ENCODE data around the gene PSMC3IP.

The PSMC3IP gene

DNA sequence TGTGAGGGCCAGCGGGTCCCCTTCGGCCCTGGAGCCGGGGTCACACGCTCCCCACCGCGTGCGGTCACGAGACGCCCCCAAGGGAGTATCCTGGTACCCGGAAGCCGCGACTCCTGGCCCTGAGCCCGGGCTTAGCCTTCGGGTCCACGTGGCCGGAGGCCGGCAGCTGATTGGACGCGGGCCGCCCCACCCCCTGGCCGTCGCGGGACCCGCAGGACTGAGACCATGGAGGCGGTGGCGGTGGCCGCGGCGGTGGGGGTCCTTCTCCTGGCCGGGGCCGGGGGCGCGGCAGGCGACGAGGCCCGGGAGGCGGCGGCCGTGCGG, 41.5 kb downstream of the PSMC3IP start, which contains the start of gene NAGLU (continued):
- TF ChIP-seq ZNF626 (tag by site-specific recombination; IDR thresholded peaks at IDR 0.05): no peak
- TF ChIP-seq KLF8 (tag by site-specific recombination; IDR thresholded peaks at IDR 0.05): peak; percentile 67; the same call in 1 of the 2 replicates
- no peak for TF ChIP-seq ZNF555 (tag by site-specific recombination; conservative IDR thresholded peaks at IDR 0.05)
- peak; percentile 89; the same call in 1 of the 2 replicates for TF ChIP-seq ZNF24 (tag by site-specific recombination; IDR thresholded peaks at IDR 0.05)
- no peak for TF ChIP-seq ZNF426 (tag by site-specific recombination; IDR thresholded peaks at IDR 0.05)
- TF ChIP-seq, protein P1, sequence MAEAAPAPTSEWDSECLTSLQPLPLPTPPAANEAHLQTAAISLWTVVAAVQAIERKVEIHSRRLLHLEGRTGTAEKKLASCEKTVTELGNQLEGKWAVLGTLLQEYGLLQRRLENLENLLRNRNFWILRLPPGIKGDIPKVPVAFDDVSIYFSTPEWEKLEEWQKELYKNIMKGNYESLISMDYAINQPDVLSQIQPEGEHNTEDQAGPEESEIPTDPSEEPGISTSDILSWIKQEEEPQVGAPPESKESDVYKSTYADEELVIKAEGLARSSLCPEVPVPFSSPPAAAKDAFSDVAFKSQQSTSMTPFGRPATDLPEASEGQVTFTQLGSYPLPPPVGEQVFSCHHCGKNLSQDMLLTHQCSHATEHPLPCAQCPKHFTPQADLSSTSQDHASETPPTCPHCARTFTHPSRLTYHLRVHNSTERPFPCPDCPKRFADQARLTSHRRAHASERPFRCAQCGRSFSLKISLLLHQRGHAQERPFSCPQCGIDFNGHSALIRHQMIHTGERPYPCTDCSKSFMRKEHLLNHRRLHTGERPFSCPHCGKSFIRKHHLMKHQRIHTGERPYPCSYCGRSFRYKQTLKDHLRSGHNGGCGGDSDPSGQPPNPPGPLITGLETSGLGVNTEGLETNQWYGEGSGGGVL (tag by site-specific recombination; IDR thresholded peaks at IDR 0.05): no peak; the same call in 1 of the 2 replicates
- TF ChIP-seq ZNF521 (tag by site-specific recombination; IDR thresholded peaks at IDR 0.05): no peak
- TF ChIP-seq ZBTB8A (tag by site-specific recombination; IDR thresholded peaks at IDR 0.05): no peak
- TF ChIP-seq ZNF211 (tag by site-specific recombination; IDR thresholded peaks at IDR 0.05; ENCODE audit: low read depth): no peak
- TF ChIP-seq EGR2 (tag by site-specific recombination; IDR thresholded peaks at IDR 0.05; ENCODE audit: low read depth): no peak
- TF ChIP-seq, protein P2, sequence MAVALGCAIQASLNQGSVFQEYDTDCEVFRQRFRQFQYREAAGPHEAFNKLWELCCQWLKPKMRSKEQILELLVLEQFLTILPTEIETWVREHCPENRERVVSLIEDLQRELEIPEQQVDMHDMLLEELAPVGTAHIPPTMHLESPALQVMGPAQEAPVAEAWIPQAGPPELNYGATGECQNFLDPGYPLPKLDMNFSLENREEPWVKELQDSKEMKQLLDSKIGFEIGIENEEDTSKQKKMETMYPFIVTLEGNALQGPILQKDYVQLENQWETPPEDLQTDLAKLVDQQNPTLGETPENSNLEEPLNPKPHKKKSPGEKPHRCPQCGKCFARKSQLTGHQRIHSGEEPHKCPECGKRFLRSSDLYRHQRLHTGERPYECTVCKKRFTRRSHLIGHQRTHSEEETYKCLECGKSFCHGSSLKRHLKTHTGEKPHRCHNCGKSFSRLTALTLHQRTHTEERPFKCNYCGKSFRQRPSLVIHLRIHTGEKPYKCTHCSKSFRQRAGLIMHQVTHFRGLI (tag by site-specific recombination; IDR thresholded peaks at IDR 0.05): no peak
- no peak for TF ChIP-seq TCF7L2 (IDR thresholded peaks at IDR 0.05; ENCODE audit: borderline replicate concordance, low read depth, low read length)
- TF ChIP-seq ZSCAN16 (tag by site-specific recombination; IDR thresholded peaks at IDR 0.05): no peak
- no peak for TF ChIP-seq ZNF223 (tag by site-specific recombination; IDR thresholded peaks at IDR 0.05)
- TF ChIP-seq, protein P3, sequence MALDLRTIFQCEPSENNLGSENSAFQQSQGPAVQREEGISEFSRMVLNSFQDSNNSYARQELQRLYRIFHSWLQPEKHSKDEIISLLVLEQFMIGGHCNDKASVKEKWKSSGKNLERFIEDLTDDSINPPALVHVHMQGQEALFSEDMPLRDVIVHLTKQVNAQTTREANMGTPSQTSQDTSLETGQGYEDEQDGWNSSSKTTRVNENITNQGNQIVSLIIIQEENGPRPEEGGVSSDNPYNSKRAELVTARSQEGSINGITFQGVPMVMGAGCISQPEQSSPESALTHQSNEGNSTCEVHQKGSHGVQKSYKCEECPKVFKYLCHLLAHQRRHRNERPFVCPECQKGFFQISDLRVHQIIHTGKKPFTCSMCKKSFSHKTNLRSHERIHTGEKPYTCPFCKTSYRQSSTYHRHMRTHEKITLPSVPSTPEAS (tag by site-specific recombination; IDR thresholded peaks at IDR 0.05): no peak
- TF ChIP-seq, protein P4, sequence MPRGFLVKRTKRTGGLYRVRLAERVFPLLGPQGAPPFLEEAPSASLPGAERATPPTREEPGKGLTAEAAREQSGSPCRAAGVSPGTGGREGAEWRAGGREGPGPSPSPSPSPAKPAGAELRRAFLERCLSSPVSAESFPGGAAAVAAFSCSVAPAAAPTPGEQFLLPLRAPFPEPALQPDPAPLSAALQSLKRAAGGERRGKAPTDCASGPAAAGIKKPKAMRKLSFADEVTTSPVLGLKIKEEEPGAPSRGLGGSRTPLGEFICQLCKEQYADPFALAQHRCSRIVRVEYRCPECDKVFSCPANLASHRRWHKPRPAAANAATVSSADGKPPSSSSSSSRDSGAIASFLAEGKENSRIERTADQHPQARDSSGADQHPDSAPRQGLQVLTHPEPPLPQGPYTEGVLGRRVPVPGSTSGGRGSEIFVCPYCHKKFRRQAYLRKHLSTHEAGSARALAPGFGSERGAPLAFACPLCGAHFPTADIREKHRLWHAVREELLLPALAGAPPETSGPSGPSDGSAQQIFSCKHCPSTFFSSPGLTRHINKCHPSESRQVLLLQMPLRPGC (tag by site-specific recombination; IDR thresholded peaks at IDR 0.05): peak; percentile 82
- peak; percentile 97 for TF ChIP-seq GLIS2 (tag by site-specific recombination; IDR thresholded peaks at IDR 0.05)
- TF ChIP-seq ZNF121 (tag by site-specific recombination; IDR thresholded peaks at IDR 0.05): no peak
- TF ChIP-seq, protein P5, sequence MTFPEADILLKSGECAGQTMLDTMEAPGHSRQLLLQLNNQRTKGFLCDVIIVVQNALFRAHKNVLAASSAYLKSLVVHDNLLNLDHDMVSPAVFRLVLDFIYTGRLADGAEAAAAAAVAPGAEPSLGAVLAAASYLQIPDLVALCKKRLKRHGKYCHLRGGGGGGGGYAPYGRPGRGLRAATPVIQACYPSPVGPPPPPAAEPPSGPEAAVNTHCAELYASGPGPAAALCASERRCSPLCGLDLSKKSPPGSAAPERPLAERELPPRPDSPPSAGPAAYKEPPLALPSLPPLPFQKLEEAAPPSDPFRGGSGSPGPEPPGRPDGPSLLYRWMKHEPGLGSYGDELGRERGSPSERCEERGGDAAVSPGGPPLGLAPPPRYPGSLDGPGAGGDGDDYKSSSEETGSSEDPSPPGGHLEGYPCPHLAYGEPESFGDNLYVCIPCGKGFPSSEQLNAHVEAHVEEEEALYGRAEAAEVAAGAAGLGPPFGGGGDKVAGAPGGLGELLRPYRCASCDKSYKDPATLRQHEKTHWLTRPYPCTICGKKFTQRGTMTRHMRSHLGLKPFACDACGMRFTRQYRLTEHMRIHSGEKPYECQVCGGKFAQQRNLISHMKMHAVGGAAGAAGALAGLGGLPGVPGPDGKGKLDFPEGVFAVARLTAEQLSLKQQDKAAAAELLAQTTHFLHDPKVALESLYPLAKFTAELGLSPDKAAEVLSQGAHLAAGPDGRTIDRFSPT (tag by site-specific recombination; IDR thresholded peaks at IDR 0.05): peak; percentile 83
- TF ChIP-seq, protein P6, sequence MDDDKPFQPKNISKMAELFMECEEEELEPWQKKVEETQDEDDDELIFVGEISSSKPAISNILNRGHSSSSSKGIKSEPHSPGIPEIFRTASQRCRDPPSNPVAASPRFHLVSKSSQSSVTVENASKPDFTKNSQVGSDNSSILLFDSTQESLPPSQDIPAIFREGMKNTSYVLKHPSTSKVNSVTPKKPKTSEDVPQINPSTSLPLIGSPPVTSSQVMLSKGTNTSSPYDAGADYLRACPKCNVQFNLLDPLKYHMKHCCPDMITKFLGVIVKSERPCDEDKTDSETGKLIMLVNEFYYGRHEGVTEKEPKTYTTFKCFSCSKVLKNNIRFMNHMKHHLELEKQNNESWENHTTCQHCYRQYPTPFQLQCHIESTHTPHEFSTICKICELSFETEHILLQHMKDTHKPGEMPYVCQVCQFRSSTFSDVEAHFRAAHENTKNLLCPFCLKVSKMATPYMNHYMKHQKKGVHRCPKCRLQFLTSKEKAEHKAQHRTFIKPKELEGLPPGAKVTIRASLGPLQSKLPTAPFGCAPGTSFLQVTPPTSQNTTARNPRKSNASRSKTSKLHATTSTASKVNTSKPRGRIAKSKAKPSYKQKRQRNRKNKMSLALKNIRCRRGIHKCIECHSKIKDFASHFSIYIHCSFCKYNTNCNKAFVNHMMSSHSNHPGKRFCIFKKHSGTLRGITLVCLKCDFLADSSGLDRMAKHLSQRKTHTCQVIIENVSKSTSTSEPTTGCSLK (tag by site-specific recombination; IDR thresholded peaks at IDR 0.05): no peak
- TF ChIP-seq ZNF610 (tag by site-specific recombination; IDR thresholded peaks at IDR 0.05; ENCODE audit: borderline replicate concordance): peak; percentile 88
- no peak for TF ChIP-seq REPIN1 (tag by site-specific recombination; IDR thresholded peaks at IDR 0.05; ENCODE audit: low read depth)
- TF ChIP-seq, protein P7, sequence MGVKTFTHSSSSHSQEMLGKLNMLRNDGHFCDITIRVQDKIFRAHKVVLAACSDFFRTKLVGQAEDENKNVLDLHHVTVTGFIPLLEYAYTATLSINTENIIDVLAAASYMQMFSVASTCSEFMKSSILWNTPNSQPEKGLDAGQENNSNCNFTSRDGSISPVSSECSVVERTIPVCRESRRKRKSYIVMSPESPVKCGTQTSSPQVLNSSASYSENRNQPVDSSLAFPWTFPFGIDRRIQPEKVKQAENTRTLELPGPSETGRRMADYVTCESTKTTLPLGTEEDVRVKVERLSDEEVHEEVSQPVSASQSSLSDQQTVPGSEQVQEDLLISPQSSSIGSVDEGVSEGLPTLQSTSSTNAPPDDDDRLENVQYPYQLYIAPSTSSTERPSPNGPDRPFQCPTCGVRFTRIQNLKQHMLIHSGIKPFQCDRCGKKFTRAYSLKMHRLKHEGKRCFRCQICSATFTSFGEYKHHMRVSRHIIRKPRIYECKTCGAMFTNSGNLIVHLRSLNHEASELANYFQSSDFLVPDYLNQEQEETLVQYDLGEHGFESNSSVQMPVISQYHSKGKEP (tag by site-specific recombination; IDR thresholded peaks at IDR 0.05): no peak
- TF ChIP-seq ZNF2 (tag by site-specific recombination; IDR thresholded peaks at IDR 0.05): no peak; the same call in 1 of the 2 replicates
- TF ChIP-seq ZXDB (tag by site-specific recombination; IDR thresholded peaks at IDR 0.05): no peak; the same call in 1 of the 2 replicates
- TF ChIP-seq ZFP69B (tag by site-specific recombination; IDR thresholded peaks at IDR 0.05): no peak; the same call in 1 of the 2 replicates
- no peak for TF ChIP-seq ZNF341 (tag by site-specific recombination; IDR thresholded peaks at IDR 0.05; ENCODE audit: low read depth)
- peak; percentile 84 for TF ChIP-seq ZIC2 (tag by site-specific recombination; IDR thresholded peaks at IDR 0.05)
- no peak for TF ChIP-seq HOXD13 (CRISPR knock-in tag; IDR thresholded peaks at IDR 0.05; ENCODE audit: borderline replicate concordance)
- peak; percentile 45 for TF ChIP-seq SP3 (tag by site-specific recombination; IDR thresholded peaks at IDR 0.05)
